Vagina (tissue), 2 donors: Measurements from ENCODE around the gene MGMT. TPM values are rescaled to one million over a fixed set of nuclear protein-coding genes. Genes with fewer than 3 reads are reported as not detected.

Experiments
- DNase-seq, 2 donors: peaks; one replicate each; pipeline ENCODE4 v3.0.0-alpha.2; 2017; ENCODE audit errors: extremely low spot score in 2 of 2
- H3K27ac ChIP-seq: fragments of 200-600 bp; sonication (generic); one replicate; pipeline ENCODE4 v1.5.1; 2019
- H3K27me3 ChIP-seq: fragments of 200-600 bp; sonication (generic); one replicate; pipeline ENCODE4 v1.5.1; 2019
- H3K36me3 ChIP-seq, 2 donors: fragments of 200-600 bp; sonication (generic); one replicate each; pipeline ENCODE4 v1.5.1; 2017 to 2019
- H3K4me1 ChIP-seq: fragments of 200-600 bp; sonication (generic); one replicate; pipeline ENCODE4 v1.5.1; 2019
- H3K4me3 ChIP-seq, 2 donors: fragments of 200-600 bp; sonication (generic); 1 replicate in 1 of 2; 2 replicates in 1 of 2; pipeline ENCODE4 v1.5.1; 2016 to 2019
- H3K9me3 ChIP-seq: fragments of 200-600 bp; sonication (generic); one replicate; pipeline ENCODE4 v1.5.1; 2019
- POLR2A ChIP-seq, 2 donors: fragments of 450-650 bp; IDR thresholded peaks; one replicate each; pipeline ENCODE4 v1.6.1; 2017; ENCODE audit warnings: antibody characterized with exemption in 2 of 2, mild to moderate bottlenecking in 2 of 2, moderate library complexity in 2 of 2
- POLR2AphosphoS5 ChIP-seq, 2 donors: sonication (generic); formaldehyde crosslinking; IDR thresholded peaks; one replicate each; pipeline ENCODE4 v1.9.0; 2017; ENCODE audit warnings: antibody characterized with exemption in 2 of 2, mild to moderate bottlenecking in 2 of 2, low read depth in 1 of 2; ENCODE audit not compliant: insufficient read depth in 1 of 2
- intact Hi-C: fragments of 100-400 bp; cut with DNase I; formaldehyde crosslinking; loops from one replicate; pipeline ENCODE4 v1.15.1; 2023
- total RNA-seq: library from RNA; depleted of rRNA; stranded (reverse); fragments of >200 nt; gene quantifications from one replicate; pipeline ENCODE4 v1.2.3, GENCODE V29; 2016
- TF ChIP-seq, protein P1 (sequence below), 3 experiments: fragments of 450-650 bp in 2 of 3; fragments of 200-600 bp in 1 of 3; sonication (generic) in 1 of 3; IDR thresholded peaks; one replicate each; pipeline ENCODE4 v1.5.1; 2017 to 2019; ENCODE audit warnings: antibody characterized with exemption in 3 of 3, mild to moderate bottlenecking in 2 of 3, moderate library complexity in 2 of 3

The MGMT gene
- total RNA-seq, 1 donor from 2014 or later, result 16.0 TPM

GRCh38 chr10:129518793-129519192 lies 51.8 kb downstream of the MGMT start:
- TF ChIP-seq POLR2A (IDR thresholded peaks at IDR 0.05), result no peak
- no peak for TF ChIP-seq POLR2AphosphoS5 (IDR thresholded peaks at IDR 0.05; ENCODE audit: insufficient read depth in 1 of 2, low read depth in 1 of 2)
- TF ChIP-seq, protein P1, sequence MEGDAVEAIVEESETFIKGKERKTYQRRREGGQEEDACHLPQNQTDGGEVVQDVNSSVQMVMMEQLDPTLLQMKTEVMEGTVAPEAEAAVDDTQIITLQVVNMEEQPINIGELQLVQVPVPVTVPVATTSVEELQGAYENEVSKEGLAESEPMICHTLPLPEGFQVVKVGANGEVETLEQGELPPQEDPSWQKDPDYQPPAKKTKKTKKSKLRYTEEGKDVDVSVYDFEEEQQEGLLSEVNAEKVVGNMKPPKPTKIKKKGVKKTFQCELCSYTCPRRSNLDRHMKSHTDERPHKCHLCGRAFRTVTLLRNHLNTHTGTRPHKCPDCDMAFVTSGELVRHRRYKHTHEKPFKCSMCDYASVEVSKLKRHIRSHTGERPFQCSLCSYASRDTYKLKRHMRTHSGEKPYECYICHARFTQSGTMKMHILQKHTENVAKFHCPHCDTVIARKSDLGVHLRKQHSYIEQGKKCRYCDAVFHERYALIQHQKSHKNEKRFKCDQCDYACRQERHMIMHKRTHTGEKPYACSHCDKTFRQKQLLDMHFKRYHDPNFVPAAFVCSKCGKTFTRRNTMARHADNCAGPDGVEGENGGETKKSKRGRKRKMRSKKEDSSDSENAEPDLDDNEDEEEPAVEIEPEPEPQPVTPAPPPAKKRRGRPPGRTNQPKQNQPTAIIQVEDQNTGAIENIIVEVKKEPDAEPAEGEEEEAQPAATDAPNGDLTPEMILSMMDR (IDR thresholded peaks at IDR 0.05), result no peak

DNA sequence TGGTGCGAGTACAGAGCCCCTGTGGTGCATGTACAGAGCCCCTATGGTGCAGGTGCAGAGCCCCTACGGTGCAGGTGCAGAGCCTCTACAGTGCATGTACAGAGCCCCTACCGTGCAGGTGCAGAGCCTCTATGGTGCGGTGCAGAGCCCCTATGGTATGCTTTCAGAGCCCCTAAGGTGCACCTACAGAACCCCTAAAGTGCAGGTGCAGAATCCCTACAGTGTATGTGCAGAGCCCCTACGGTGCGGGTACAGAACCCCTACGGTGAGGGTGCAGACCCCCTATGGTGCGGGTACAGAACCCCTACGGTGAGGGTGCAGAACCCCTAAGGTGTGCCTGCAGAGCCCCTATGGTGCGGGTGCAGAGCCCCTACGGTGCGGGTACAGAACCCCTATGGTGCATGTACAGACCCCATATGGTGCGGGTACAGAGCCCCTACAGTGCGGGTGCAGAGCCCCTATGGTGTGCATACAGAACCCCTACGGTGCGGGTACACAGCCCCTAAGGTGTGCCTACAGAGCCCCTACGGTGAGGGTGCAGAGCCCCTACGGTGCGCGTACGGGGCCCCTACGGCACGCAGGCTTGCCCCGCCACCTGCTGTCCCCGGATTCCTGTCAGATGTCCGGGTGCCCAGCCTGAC lies 53.5 kb downstream of the MGMT start:
- no peak for DNase-seq
- Histone ChIP-seq H3K4me3 (no peak overlapping the region), H3K9me3 (no peaks in the 10 kb centered on the region), H3K27me3 (no peaks in the 10 kb centered on the region), H3K4me1 (peaks cover 7% of the 10 kb centered on the region), H3K27ac (no peak overlapping the region), H3K36me3 (no peaks in the 10 kb centered on the region)
- no peak for TF ChIP-seq POLR2A (IDR thresholded peaks at IDR 0.05)
- intact Hi-C loops, result no loop called here

More at GRCh38 chr10:129518793-129519192, 51.8 kb downstream of the MGMT start:
- H3K36me3 ChIP-seq, result no peaks in the 10 kb centered on the region
- no peaks in the 10 kb centered on the region for H3K9me3 ChIP-seq
- H3K4me1 ChIP-seq, result no peaks in the 10 kb centered on the region
- H3K27me3 ChIP-seq, result no peaks in the 10 kb centered on the region
- H3K4me3 ChIP-seq, result no peak overlapping the region
- intact Hi-C loops, result no loop called here
- no peak overlapping the region for H3K27ac ChIP-seq
- no peak for DNase-seq

DNA sequence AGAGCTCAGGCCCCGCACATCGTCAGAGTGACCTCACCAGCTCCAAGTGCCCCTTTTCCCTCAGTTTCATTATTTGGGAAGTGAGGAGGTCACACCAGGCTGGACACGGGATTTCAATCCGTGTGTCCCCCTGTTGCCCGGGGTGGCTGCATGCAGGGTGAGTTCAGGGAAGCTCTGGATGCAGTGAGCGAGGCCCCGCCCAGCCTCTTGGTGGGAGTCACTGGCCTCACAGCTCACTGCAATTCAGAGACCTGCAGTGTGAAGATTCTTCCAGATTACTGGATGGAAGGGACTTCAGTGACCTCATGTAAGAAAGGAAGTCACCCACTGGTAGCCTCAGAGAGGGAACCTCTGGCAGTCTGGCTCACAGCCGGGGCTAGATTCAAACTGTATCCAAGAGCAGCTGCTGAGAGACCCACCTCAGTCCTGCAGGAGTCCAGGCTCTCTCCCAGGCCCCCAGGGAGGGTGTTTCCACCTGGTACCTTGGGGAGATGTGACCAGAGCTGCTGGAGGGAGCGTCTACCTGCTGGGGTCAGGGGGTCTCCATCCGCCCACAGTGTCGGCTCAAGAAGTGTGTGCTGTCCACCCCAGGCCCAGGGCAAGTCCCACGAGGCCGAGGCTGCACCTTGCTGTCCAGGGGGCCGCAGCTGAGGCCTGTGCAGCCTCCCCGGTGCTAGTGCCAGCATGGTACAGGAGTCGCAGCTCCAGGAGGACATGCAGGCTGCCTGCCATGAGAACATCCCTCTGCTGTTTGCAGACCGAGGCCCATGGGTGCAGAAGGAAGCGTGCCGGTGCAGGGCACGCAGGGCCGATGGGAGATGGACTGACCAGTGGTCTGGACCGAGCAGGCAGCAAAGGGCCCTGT lies 54.4 kb downstream of the MGMT start:
- Histone ChIP-seq H3K4me3 (no peak overlapping the region), H3K27me3 (no peaks in the 10 kb centered on the region), H3K36me3 (no peaks in the 10 kb centered on the region), H3K9me3 (no peaks in the 10 kb centered on the region), H3K4me1 (peaks cover 16% of the 10 kb centered on the region), H3K27ac (no peak overlapping the region)
- intact Hi-C loops, result no loop called here
- TF ChIP-seq POLR2A (IDR thresholded peaks at IDR 0.05) (no peak), POLR2AphosphoS5 (IDR thresholded peaks at IDR 0.05; ENCODE audit: insufficient read depth in 1 of 2, low read depth in 1 of 2) (no peak)
- TF ChIP-seq, protein P1 (IDR thresholded peaks at IDR 0.05), result no peak
- no peak for DNase-seq

GRCh38 chr10:129522041-129522585 lies 55.1 kb downstream of the MGMT start:
- no peaks in the 10 kb centered on the region for H3K27me3 ChIP-seq
- no peaks in the 10 kb centered on the region for H3K9me3 ChIP-seq
- TF ChIP-seq, protein P1 (IDR thresholded peaks at IDR 0.05), result no peak
- TF ChIP-seq POLR2AphosphoS5 (IDR thresholded peaks at IDR 0.05; ENCODE audit: insufficient read depth in 1 of 2, low read depth in 1 of 2) (no peak), POLR2A (IDR thresholded peaks at IDR 0.05) (no peak)
- no peaks in the 10 kb centered on the region for H3K36me3 ChIP-seq
- H3K4me1 ChIP-seq, result peaks cover 17% of the 10 kb centered on the region
- H3K4me3 ChIP-seq, result no peak overlapping the region
- no peak overlapping the region for H3K27ac ChIP-seq
- intact Hi-C loops, result no loop called here
- no peak for DNase-seq

DNA sequence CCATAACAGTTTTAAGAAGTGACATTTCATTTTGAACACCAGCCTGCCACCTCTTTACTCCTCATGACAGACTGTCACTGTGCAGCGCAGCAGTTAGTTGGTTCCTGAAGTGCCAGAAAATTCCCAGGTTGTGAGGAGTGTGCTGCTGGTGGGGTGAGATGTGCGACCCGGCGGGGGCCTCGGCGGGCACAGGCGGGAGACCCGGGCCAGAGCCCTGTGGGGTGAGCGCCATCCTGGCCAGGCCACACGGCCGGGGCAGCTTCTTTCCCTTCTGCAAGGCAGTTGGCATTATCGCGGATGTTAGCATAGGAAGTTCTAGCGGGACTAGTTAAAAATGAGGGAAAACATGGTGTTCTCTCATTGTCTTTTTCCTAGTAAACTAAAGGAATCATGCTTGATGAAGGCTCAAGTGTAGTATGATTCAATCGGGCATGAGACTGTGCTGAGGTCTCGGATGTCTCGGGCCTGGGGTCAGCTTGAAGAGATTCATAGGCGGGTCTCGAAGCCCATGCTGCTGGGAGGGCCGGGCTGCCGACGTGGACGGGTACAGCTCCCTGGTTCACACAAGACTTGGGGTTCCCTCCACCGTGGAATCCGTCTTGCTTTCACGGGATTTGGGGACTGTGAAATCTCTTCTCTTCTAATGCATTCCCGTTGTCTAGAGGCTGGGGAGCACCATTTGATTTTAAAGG lies 56.1 kb downstream of the MGMT start:
- no peaks in the 10 kb centered on the region for H3K9me3 ChIP-seq
- no peak for DNase-seq
- no peak overlapping the region for H3K4me3 ChIP-seq
- intact Hi-C loops, result no loop called here
- peaks cover 17% of the 10 kb centered on the region for H3K4me1 ChIP-seq
- TF ChIP-seq POLR2A (IDR thresholded peaks at IDR 0.05) (no peak), POLR2AphosphoS5 (IDR thresholded peaks at IDR 0.05; ENCODE audit: insufficient read depth in 1 of 2, low read depth in 1 of 2) (no peak)
- TF ChIP-seq, protein P1 (IDR thresholded peaks at IDR 0.05), result no peak
- no peaks in the 10 kb centered on the region for H3K27me3 ChIP-seq
- H3K27ac ChIP-seq, result no peak overlapping the region
- no peaks in the 10 kb centered on the region for H3K36me3 ChIP-seq
